Retinal pigment epithelial cell (primary cell): Measurements from ENCODE around the gene ATP6V0E1.

Source experiments
- DNase-seq: peaks from one replicate; pipeline ENCODE4 v3.0.0-alpha.2; 2010; ENCODE audit warnings: low read depth
- H3K4me3 ChIP-seq: 2 replicates; pipeline ENCODE4 v1.5.1; 2011; ENCODE audit warnings: mild to moderate bottlenecking, low read length, control low read depth, moderate library complexity
- CTCF ChIP-seq: conservative IDR thresholded peaks from 2 replicates; pipeline ENCODE4 v1.5.1; 2011; ENCODE audit warnings: low read depth, low read length, control low read depth, inconsistent platforms

ATP6V0E1 gene

DNA sequence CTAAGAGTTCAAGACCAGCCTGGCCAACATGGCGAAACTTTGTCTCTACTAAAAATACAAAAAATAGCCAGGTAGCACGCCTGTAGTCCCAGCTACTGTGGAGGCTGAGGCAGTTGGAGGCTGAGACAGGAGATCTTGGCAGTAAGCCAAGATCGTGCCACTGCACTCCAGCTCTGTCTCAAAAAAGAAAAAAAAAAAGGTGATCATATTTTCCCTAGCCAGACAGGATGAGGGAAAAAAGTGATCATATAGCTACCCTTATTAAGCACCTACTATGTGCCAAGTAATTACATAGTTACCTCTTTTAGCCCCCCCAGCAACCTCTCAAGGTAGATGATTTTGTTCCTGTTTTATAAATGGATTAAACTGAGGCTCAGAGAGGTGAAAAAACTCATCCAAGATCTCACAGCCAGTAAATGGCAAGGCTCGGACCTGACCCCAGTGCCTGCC lies 42.5 kb upstream of the ATP6V0E1 start:
- TF ChIP-seq CTCF = no peak
- no peak for DNase-seq
- no peak overlapping the region for H3K4me3 ChIP-seq

DNA sequence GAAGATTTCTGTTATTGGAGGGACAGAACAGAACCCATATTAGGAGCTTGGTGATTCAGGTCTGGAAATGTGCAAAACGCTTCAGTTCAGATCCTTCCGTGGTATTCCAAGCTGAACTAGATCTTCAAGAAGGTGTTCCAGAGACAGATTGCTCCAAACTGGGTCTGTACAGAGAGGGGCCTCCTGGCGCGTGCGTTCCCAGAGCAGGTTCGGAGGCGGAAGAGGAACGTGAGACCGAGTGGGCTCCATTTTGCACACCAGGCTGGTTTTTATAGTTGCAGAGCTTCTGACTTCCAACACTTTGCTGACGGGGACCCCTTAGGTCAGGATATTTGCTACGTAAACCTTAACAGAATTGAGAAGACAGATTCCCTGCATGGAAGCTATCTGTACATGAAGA lies 41.0 kb upstream of the ATP6V0E1 start:
- no peak for DNase-seq
- no peak overlapping the region for H3K4me3 ChIP-seq
- no peak for TF ChIP-seq CTCF

GRCh38 chr5:172943283-172943841 lies 40.2 kb upstream of the ATP6V0E1 start:
- no peak for DNase-seq
- TF ChIP-seq CTCF = no peak
- no peak overlapping the region for H3K4me3 ChIP-seq

DNA sequence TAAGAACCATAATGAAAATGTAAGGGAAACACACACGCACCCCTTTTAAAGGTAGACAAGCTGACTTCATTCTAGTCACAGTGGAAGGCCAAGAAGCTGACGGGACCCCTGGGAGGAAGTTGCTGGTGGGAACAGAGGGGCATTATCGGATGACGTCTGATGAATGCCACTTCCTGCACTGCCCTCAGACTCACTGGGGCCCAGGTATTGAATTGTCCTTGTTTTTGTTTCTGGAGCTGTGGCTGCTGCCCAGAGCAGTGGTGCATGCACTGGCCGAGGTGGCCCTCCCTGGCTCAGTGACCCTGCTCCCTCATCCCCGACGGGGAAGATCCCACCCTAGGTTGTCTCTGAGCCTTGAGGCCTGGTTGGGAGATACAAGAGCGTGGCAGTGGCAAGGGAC lies 39.7 kb upstream of the ATP6V0E1 start:
- no peak for TF ChIP-seq CTCF
- DNase-seq = no peak
- H3K4me3 ChIP-seq = no peak overlapping the region

DNA sequence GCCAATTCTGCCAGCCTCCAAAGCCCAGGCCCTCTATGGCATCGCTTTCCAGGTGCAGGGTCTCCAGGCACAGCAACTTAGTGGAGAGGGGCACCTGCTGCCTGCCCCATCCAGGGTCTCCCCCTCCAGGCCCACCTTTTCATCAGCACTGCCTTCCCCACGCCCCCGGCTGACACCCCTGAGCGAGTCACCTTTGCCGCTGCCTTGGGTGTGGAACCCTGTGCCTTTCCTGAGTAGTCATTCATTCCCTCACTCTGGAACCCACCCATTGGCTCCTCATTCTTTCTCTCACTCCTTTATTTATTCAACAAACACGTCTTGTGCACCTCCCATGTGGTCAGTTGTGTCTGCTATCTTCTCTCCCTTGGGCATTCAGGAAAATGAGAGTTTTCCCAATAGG lies 38.8 kb upstream of the ATP6V0E1 start:
- no peak overlapping the region for H3K4me3 ChIP-seq
- no peak for DNase-seq
- no peak for TF ChIP-seq CTCF

DNA sequence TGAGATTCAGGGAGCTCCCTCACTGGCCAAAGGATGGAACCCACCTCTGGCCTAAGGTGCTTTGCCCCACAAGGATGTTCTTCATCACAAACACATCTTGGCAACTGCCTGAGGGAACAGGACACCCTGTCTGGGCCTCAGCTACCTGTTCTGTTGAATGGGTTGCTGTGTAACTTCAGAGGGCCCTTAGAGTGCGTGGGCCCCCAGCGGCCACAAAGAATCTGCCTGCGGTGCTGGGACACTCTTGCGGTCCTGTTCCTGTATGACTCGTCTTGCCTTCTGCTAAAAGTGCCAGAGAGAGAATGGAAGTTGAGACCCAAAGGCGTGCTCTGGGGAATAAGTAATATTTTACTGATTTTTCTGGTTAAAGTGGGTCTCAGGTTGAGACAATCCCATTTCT lies 38.4 kb upstream of the ATP6V0E1 start:
- no peak for DNase-seq
- TF ChIP-seq CTCF = no peak

DNA sequence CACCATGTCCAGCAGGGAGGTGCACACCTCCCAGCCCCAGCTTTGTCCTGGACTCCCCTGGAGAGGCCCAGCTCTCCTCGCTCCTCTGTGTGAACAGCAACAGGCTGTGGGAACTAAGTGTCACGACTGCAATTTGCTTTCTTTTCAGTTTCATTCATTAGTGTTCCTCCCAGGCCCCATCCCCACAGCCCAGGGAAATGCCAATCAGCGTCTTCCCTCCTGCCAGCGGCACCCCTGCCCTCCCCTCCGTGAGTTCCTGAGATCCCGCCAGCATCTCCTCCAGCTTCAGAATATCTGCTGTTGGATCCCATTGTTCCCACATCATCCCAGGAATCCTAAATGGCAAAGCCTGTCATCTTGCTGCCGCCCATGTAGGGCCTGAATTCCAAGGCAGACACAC lies 37.4 kb upstream of the ATP6V0E1 start:
- no peak for TF ChIP-seq CTCF
- H3K4me3 ChIP-seq = no peak overlapping the region
- DNase-seq = no peak

More for the DNA sequence above, 38.4 kb upstream of the ATP6V0E1 start:
- H3K4me3 ChIP-seq = no peak overlapping the region
